ENCODE results near the gene MXD4. TPM values are rescaled to one million over a fixed set of nuclear protein-coding genes. Genes with fewer than 3 reads are reported as not detected.

MXD4 gene
- total and polyA plus RNA-seq, 2 donors (not counting 1 experiment from before 2014, with no cell fraction given) = 22.1 to 42.1 TPM

DNA sequence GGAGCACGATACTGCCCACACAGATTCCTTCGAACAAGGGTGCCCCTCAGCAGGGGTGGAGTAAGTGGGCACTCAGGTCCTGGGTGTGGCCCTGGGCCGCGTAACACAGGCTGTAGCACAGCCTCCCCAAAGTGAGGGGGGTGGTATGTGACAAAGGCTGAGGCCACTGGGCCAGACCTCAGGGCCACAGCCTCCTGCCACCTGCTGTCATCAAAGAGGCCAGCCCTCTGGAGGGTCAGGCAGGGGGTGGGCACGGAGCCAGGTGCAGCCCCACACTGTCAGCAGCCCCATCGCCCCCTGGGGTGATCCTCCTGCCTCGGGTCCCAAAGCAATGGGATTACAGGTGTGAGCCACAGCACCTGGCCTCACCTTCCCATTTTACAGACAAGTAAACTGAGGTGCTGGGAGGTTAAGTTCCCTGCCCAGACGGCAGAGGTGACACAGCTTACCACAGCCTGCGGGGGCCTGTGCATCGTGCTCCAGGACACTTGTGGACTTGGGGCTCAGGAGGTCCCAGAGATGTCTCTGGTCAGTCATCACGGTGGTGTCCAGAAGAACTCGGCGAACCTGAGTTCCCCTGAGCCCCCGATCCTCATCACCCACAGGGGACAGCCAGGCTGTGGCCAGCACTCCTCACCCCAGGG is 27.5 kb upstream of the MXD4 start:
- no peaks in the 10 kb centered on the region for H3K9me3 ChIP-seq (ENCODE audit: control insufficient read depth, insufficient read depth, low read depth, low read length)
- no peak overlapping the region for H3K4me3 ChIP-seq (replicated peaks in 1 of 4; ENCODE audit: control extremely low read depth in 1 of 4, insufficient read depth in 1 of 4, low read depth in 3 of 4, low read length in 4 of 4)
- no peak overlapping the region for H3K4me2 ChIP-seq (ENCODE audit: extremely low read depth, insufficient read depth, low read length)
- H3K79me2 ChIP-seq (ENCODE audit: control insufficient read depth, insufficient read depth, low read length) = no peaks in the 10 kb centered on the region
- H2AFZ ChIP-seq (ENCODE audit: low read length) = no peak overlapping the region
- DNase-seq (ENCODE audit: low read depth in 2 of 2) = no peak
- H3K9ac ChIP-seq (ENCODE audit: insufficient read depth, low read length) = no peak overlapping the region
- H3K36me3 ChIP-seq (ENCODE audit: control insufficient read depth, insufficient read depth, low read length) = no peaks in the 10 kb centered on the region
- H4K20me1 ChIP-seq (ENCODE audit: control insufficient read depth, extremely low read depth, insufficient read depth, low read length) = no peaks in the 10 kb centered on the region
- H3K27me3 ChIP-seq (ENCODE audit: control insufficient read depth, insufficient read depth, low read length) = no peaks in the 10 kb centered on the region
- TF ChIP-seq, protein P1, sequence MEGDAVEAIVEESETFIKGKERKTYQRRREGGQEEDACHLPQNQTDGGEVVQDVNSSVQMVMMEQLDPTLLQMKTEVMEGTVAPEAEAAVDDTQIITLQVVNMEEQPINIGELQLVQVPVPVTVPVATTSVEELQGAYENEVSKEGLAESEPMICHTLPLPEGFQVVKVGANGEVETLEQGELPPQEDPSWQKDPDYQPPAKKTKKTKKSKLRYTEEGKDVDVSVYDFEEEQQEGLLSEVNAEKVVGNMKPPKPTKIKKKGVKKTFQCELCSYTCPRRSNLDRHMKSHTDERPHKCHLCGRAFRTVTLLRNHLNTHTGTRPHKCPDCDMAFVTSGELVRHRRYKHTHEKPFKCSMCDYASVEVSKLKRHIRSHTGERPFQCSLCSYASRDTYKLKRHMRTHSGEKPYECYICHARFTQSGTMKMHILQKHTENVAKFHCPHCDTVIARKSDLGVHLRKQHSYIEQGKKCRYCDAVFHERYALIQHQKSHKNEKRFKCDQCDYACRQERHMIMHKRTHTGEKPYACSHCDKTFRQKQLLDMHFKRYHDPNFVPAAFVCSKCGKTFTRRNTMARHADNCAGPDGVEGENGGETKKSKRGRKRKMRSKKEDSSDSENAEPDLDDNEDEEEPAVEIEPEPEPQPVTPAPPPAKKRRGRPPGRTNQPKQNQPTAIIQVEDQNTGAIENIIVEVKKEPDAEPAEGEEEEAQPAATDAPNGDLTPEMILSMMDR (conservative IDR thresholded peaks at IDR 0.05 in 1 of 2, IDR thresholded peaks at IDR 0.05 in 1 of 2; ENCODE audit: low read depth in 1 of 2, low read length in 2 of 2) = no peak
- no peak for TF ChIP-seq EZH2 (IDR thresholded peaks at IDR 0.05; ENCODE audit: low read length, missing control alignments)
- peaks cover 14% of the 10 kb centered on the region for H3K4me1 ChIP-seq (ENCODE audit: control insufficient read depth, extremely low read depth, insufficient read depth, low read length)
- H3K27ac ChIP-seq (ENCODE audit: insufficient read depth, low read length) = no peak overlapping the region

DNA sequence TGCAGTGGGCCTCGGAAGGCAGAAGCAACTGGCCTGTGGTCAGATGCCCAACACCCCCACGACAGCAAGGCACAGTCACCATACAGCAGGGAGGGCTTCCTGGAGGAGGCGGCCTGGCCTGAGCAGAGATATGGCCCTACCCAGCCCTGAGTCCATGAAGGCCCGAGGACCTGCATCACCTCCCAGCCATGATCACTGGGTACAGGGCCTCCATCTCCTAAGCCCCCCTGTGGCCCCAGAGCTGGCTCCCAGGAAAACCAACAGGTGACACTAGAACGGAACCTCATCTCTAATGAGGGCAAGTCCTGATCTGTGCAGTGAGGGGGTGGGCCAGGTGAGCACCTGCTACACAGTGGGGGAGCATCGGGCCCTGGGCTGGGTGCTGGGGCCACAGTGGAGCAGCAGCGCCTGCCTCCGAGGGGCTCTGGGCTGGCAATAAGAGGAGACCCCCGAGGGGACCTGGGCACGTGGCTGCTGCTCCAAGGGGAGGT is 26.2 kb upstream of the MXD4 start:
- Histone ChIP-seq H3K4me2 (ENCODE audit: extremely low read depth, insufficient read depth, low read length) (no peak overlapping the region), H2AFZ (ENCODE audit: low read length) (no peak overlapping the region), H4K20me1 (ENCODE audit: control insufficient read depth, extremely low read depth, insufficient read depth, low read length) (no peaks in the 10 kb centered on the region), H3K27ac (ENCODE audit: insufficient read depth, low read length) (no peak overlapping the region), H3K79me2 (ENCODE audit: control insufficient read depth, insufficient read depth, low read length) (no peaks in the 10 kb centered on the region), H3K9ac (ENCODE audit: insufficient read depth, low read length) (no peak overlapping the region), H3K4me3 (replicated peaks in 1 of 4; ENCODE audit: control extremely low read depth in 1 of 4, insufficient read depth in 1 of 4, low read depth in 3 of 4, low read length in 4 of 4) (no peak overlapping the region), H3K4me1 (ENCODE audit: control insufficient read depth, extremely low read depth, insufficient read depth, low read length) (peaks cover 14% of the 10 kb centered on the region), H3K27me3 (ENCODE audit: control insufficient read depth, insufficient read depth, low read length) (no peaks in the 10 kb centered on the region), H3K36me3 (ENCODE audit: control insufficient read depth, insufficient read depth, low read length) (no peaks in the 10 kb centered on the region), H3K9me3 (ENCODE audit: control insufficient read depth, insufficient read depth, low read depth, low read length) (no peaks in the 10 kb centered on the region)
- no peak for DNase-seq (ENCODE audit: low read depth in 2 of 2)
- TF ChIP-seq, protein P1 (conservative IDR thresholded peaks at IDR 0.05 in 1 of 2, IDR thresholded peaks at IDR 0.05 in 1 of 2; ENCODE audit: low read depth in 1 of 2, low read length in 2 of 2) = no peak
- no peak for TF ChIP-seq EZH2 (IDR thresholded peaks at IDR 0.05; ENCODE audit: low read length, missing control alignments)

DNA sequence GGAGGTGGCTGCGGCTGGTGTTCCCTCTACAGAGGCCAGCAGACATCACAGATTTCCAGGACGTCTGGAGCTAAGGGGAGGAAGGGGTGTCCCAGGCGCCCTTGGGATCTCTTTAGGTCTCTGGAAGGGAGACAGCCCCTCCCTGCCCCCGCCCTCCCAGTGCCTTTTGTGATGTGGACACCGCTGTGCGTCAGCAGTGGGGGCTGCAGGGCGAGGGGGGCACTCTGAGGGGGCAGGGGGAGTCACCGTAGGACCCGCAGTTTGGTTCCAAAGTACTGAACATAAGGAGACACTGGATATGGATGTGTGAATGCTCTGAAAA is 25.6 kb upstream of the MXD4 start:
- H3K27ac ChIP-seq (ENCODE audit: insufficient read depth, low read length) = no peak overlapping the region
- H3K4me1 ChIP-seq (ENCODE audit: control insufficient read depth, extremely low read depth, insufficient read depth, low read length) = peaks cover 10% of the 10 kb centered on the region
- DNase-seq (ENCODE audit: low read depth in 2 of 2) = no peak
- no peaks in the 10 kb centered on the region for H3K27me3 ChIP-seq (ENCODE audit: control insufficient read depth, insufficient read depth, low read length)
- no peaks in the 10 kb centered on the region for H3K79me2 ChIP-seq (ENCODE audit: control insufficient read depth, insufficient read depth, low read length)
- H3K4me3 ChIP-seq (replicated peaks in 1 of 4; ENCODE audit: control extremely low read depth in 1 of 4, insufficient read depth in 1 of 4, low read depth in 3 of 4, low read length in 4 of 4) = no peak overlapping the region
- no peak for TF ChIP-seq EZH2 (IDR thresholded peaks at IDR 0.05; ENCODE audit: low read length, missing control alignments)
- TF ChIP-seq, protein P1 (conservative IDR thresholded peaks at IDR 0.05 in 1 of 2, IDR thresholded peaks at IDR 0.05 in 1 of 2; ENCODE audit: low read depth in 1 of 2, low read length in 2 of 2) = no peak
- no peaks in the 10 kb centered on the region for H4K20me1 ChIP-seq (ENCODE audit: control insufficient read depth, extremely low read depth, insufficient read depth, low read length)
- no peaks in the 10 kb centered on the region for H3K9me3 ChIP-seq (ENCODE audit: control insufficient read depth, insufficient read depth, low read depth, low read length)
- H3K36me3 ChIP-seq (ENCODE audit: control insufficient read depth, insufficient read depth, low read length) = no peaks in the 10 kb centered on the region
- H2AFZ ChIP-seq (ENCODE audit: low read length) = no peak overlapping the region
- H3K4me2 ChIP-seq (ENCODE audit: extremely low read depth, insufficient read depth, low read length) = no peak overlapping the region
- no peak overlapping the region for H3K9ac ChIP-seq (ENCODE audit: insufficient read depth, low read length)

Data from fibroblast of lung (primary cell).